Hematopoietic multipotent progenitor cell treated with erythropoietin and hydrocortisone succinate and interleukin-3 and kit ligand, for 15 days (in vitro differentiated cells): Measurements from ENCODE around the gene MCM7.

ENCODE experiments used
- DNase-seq: peaks from one replicate; pipeline ENCODE4 v3.0.0-alpha.2; 2015; ENCODE audit warnings: low spot score

The MCM7 gene

GRCh38 chr7:100071018-100071723, 30.0 kb downstream of the MCM7 start:
- no peak for DNase-seq

GRCh38 chr7:100069991-100070390, 31.2 kb downstream of the MCM7 start:
- DNase-seq = no peak

- no peak for DNase-seq
Observed at GRCh38 chr7:100066953-100067352, 34.2 kb downstream of the MCM7 start.

- peak; percentile 35 for DNase-seq
Observed at GRCh38 chr7:100065452-100066186, 35.6 kb downstream of the MCM7 start.

GRCh38 chr7:100064162-100064561, 37.0 kb downstream of the MCM7 start:
- no peak for DNase-seq

- DNase-seq = no peak
Observed at GRCh38 chr7:100063376-100063775, 37.8 kb downstream of the MCM7 start.

GRCh38 chr7:100061518-100062193, 39.5 kb downstream of the MCM7 start:
- DNase-seq = peak; percentile 82

GRCh38 chr7:100059251-100059739, 41.9 kb downstream of the MCM7 start:
- no peak for DNase-seq

GRCh38 chr7:100057006-100057405, 44.2 kb downstream of the MCM7 start:
- no peak for DNase-seq

GRCh38 chr7:100053215-100053614, 48.0 kb downstream of the MCM7 start:
- DNase-seq = peak; percentile 62

- DNase-seq = no peak
Observed at GRCh38 chr7:100051611-100052010, 49.6 kb downstream of the MCM7 start.

- DNase-seq = peak; percentile 85
Observed at GRCh38 chr7:100049441-100050291, 51.5 kb downstream of the MCM7 start, which contains the start of gene ZSCAN21. ZSCAN21 (plus strand) TSS chr7:100049774; CDS start chr7:100057007, 7,233 bp downstream.

GRCh38 chr7:100048680-100049079, 52.5 kb downstream of the MCM7 start:
- no peak for DNase-seq

- DNase-seq = no peak
Observed at GRCh38 chr7:100044718-100045117, 56.5 kb downstream of the MCM7 start.
